H9 (cell line): ENCODE results near the gene CEP41. TPM values are rescaled to one million over a fixed set of nuclear protein-coding genes. Genes with fewer than 3 reads are reported as not detected.
A peak's percentile ranks its signal among the peaks of the same experiment; 100 is the strongest.

Source experiments
- DNase-seq: peaks from one replicate; pipeline ENCODE4 v3.0.0-alpha.2; 2017
- H2AFZ ChIP-seq: one replicate; pipeline ENCODE4 v1.6.1; 2013; ENCODE audit warnings: mild to moderate bottlenecking, low read length, control low read depth, moderate library complexity
- H2AK5ac ChIP-seq: 2 replicates; pipeline ENCODE4 v1.6.1; 2013; ENCODE audit warnings: low read length, control low read depth, mixed read lengths; ENCODE audit not compliant: insufficient read length
- H2BK120ac ChIP-seq: one replicate; pipeline ENCODE4 v1.6.1; 2013; ENCODE audit warnings: low read depth, mild to moderate bottlenecking, low read length, control low read depth, inconsistent platforms; ENCODE audit not compliant: poor library complexity, severe bottlenecking
- H2BK12ac ChIP-seq: 2 replicates; pipeline ENCODE4 v1.6.1; 2013; ENCODE audit warnings: low read length, control low read depth, mixed read lengths, low read depth; ENCODE audit not compliant: insufficient read length
- H2BK15ac ChIP-seq: 2 replicates; pipeline ENCODE4 v1.6.1; 2013; ENCODE audit warnings: low read depth, low read length, control low read depth
- H2BK20ac ChIP-seq: one replicate; pipeline ENCODE4 v1.6.1; 2013; ENCODE audit warnings: low read depth, mild to moderate bottlenecking, low read length, control low read depth, inconsistent platforms; ENCODE audit not compliant: poor library complexity, severe bottlenecking
- H2BK5ac ChIP-seq: 2 replicates; pipeline ENCODE4 v1.6.1; 2013; ENCODE audit warnings: low read length, control low read depth, mixed read lengths; ENCODE audit not compliant: insufficient read length
- H3K14ac ChIP-seq: 2 replicates; pipeline ENCODE4 v1.6.1; 2013; ENCODE audit warnings: low read length, control low read depth; ENCODE audit not compliant: insufficient read depth
- H3K18ac ChIP-seq: 2 replicates; pipeline ENCODE4 v1.6.1; 2013; ENCODE audit warnings: low read depth, mild to moderate bottlenecking, mixed read lengths, low read length, control low read depth; ENCODE audit not compliant: insufficient read length
- H3K23ac ChIP-seq: 2 replicates; pipeline ENCODE4 v1.6.1; 2013; ENCODE audit warnings: low read length, control low read depth, mixed read lengths, low read depth; ENCODE audit not compliant: insufficient read length
- H3K23me2 ChIP-seq: 2 replicates; pipeline ENCODE4 v1.6.1; 2013; ENCODE audit warnings: low read depth, mild to moderate bottlenecking, mixed read lengths, low read length, control low read depth; ENCODE audit not compliant: insufficient read length, poor library complexity, severe bottlenecking
- H3K27ac ChIP-seq: 2 replicates; pipeline ENCODE4 v1.5.1; 2013; ENCODE audit warnings: low read length, control low read depth, mixed read lengths, low read depth; ENCODE audit not compliant: insufficient read length
- H3K27me3 ChIP-seq: 2 replicates; pipeline ENCODE4 v1.6.1; 2013; ENCODE audit warnings: low read length, control low read depth, inconsistent platforms; ENCODE audit not compliant: insufficient read depth
- H3K4ac ChIP-seq: 2 replicates; pipeline ENCODE4 v1.6.1; 2013; ENCODE audit warnings: low read depth, mild to moderate bottlenecking, control low read depth, inconsistent platforms, low read length, moderate library complexity
- H3K4me1 ChIP-seq: 2 replicates; pipeline ENCODE4 v1.6.1; 2013; ENCODE audit warnings: low read length, control low read depth, inconsistent platforms; ENCODE audit not compliant: insufficient read depth
- H3K4me2 ChIP-seq: 2 replicates; pipeline ENCODE4 v1.6.1; 2013; ENCODE audit warnings: low read length, control low read depth, mixed read lengths; ENCODE audit not compliant: insufficient read length, insufficient read depth
- H3K56ac ChIP-seq: 2 replicates; pipeline ENCODE4 v1.6.1; 2013; ENCODE audit warnings: low read depth, mild to moderate bottlenecking, mixed read lengths, low read length, control low read depth; ENCODE audit not compliant: insufficient read length
- H3K79me1 ChIP-seq: 2 replicates; pipeline ENCODE4 v1.6.1; 2013; ENCODE audit warnings: low read depth, mild to moderate bottlenecking, moderate library complexity, low read length, control low read depth, inconsistent platforms; ENCODE audit not compliant: insufficient read depth, poor library complexity, severe bottlenecking
- H3K79me2 ChIP-seq: 2 replicates; pipeline ENCODE4 v1.6.1; 2013; ENCODE audit warnings: low read length, control low read depth, inconsistent platforms; ENCODE audit not compliant: insufficient read depth
- H3K9ac ChIP-seq: 2 replicates; pipeline ENCODE4 v1.6.1; 2013; ENCODE audit warnings: low read length, control low read depth, mixed read lengths; ENCODE audit not compliant: insufficient read length; ENCODE audit errors: extremely low read depth
- H3K9me3 ChIP-seq: one replicate; pipeline ENCODE4 v1.6.1; 2013; ENCODE audit warnings: low read depth, low read length, inconsistent platforms; ENCODE audit not compliant: control insufficient read depth
- H3T11ph ChIP-seq: one replicate; pipeline ENCODE4 v1.6.1; 2013; ENCODE audit warnings: mild to moderate bottlenecking, low read length, control low read depth, inconsistent platforms
- H4K20me1 ChIP-seq: one replicate; pipeline ENCODE4 v1.6.1; 2013; ENCODE audit not compliant: control insufficient read depth, insufficient read length, insufficient read depth
- H4K5ac ChIP-seq: 2 replicates; pipeline ENCODE4 v1.6.1; 2013; ENCODE audit warnings: low read depth, mild to moderate bottlenecking, mixed read lengths, low read length, control low read depth; ENCODE audit not compliant: insufficient read length
- H4K8ac ChIP-seq: replicated peaks from 2 replicates; pipeline ENCODE4 v1.6.1; 2013; ENCODE audit warnings: low read length, control low read depth, mixed read lengths, low read depth; ENCODE audit not compliant: insufficient read length
- H4K91ac ChIP-seq: 2 replicates; pipeline ENCODE4 v1.6.1; 2013; ENCODE audit warnings: low read depth, mild to moderate bottlenecking, moderate library complexity, mixed read lengths, low read length, control low read depth; ENCODE audit not compliant: insufficient read length
- H3K27ac Mint-ChIP-seq, 3 experiments: 2 replicates in 2 of 3; 3 replicates in 1 of 3; pipeline ENCODE4 v1.8.0; 2020 to 2021; ENCODE audit warnings: mixed read lengths in 3 of 3, mild to moderate bottlenecking in 1 of 3, moderate library complexity in 1 of 3
- H3K27me3 Mint-ChIP-seq: 2 replicates; pipeline ENCODE4 v1.8.0; 2021; ENCODE audit warnings: low read depth, mild to moderate bottlenecking, moderate library complexity, mixed read lengths
- H3K36me3 Mint-ChIP-seq, 3 experiments: 2 replicates in 2 of 3; 3 replicates in 1 of 3; pipeline ENCODE4 v1.8.0; 2020 to 2021; ENCODE audit warnings: low read depth in 3 of 3, mixed read lengths in 3 of 3; ENCODE audit not compliant: insufficient read depth in 1 of 3
- H3K4me1 Mint-ChIP-seq, 2 experiments: 2 replicates each; pipeline ENCODE4 v1.8.0; 2020; ENCODE audit warnings: mixed read lengths in 2 of 2
- H3K4me3 Mint-ChIP-seq, 2 experiments: 2 replicates in 1 of 2; 3 replicates in 1 of 2; pipeline ENCODE4 v1.8.0; 2020 to 2021; ENCODE audit warnings: mild to moderate bottlenecking in 2 of 2, mixed read lengths in 2 of 2, moderate library complexity in 1 of 2
- H3K9me3 Mint-ChIP-seq, 2 experiments: 2 replicates in 1 of 2; 3 replicates in 1 of 2; pipeline ENCODE4 v1.8.0; 2020; ENCODE audit warnings: mild to moderate bottlenecking in 2 of 2, mixed read lengths in 2 of 2, moderate library complexity in 1 of 2
- WGBS: extraction: QIAGEN DNeasy Blood & Tissue Kit; methylation state at CpG from one replicate; pipeline ENCODE4 v1.1.7; 2013; ENCODE audit warnings: missing lambda C conversion rate, low lambda C conversion rate, mixed read lengths; ENCODE audit not compliant: insufficient read length; ENCODE audit errors: extremely low coverage; 5-methylcytosine and 5-hydroxymethylcytosine counted together
- total RNA-seq: library from RNA; stranded (reverse); gene quantifications from 2 replicates; pipeline ENCODE4 v1.2.1, GENCODE V29; 2021
- TF ChIP-seq, protein P1 (sequence below): fragments of 200-600 bp; sonication (generic); conservative IDR thresholded peaks from 3 replicates; pipeline ENCODE4 v1.8.0; 2021; ENCODE audit warnings: antibody characterized with exemption, mild to moderate bottlenecking

The CEP41 gene
- total RNA-seq, 1 experiment from 2014 or later: 9.7 TPM

DNA sequence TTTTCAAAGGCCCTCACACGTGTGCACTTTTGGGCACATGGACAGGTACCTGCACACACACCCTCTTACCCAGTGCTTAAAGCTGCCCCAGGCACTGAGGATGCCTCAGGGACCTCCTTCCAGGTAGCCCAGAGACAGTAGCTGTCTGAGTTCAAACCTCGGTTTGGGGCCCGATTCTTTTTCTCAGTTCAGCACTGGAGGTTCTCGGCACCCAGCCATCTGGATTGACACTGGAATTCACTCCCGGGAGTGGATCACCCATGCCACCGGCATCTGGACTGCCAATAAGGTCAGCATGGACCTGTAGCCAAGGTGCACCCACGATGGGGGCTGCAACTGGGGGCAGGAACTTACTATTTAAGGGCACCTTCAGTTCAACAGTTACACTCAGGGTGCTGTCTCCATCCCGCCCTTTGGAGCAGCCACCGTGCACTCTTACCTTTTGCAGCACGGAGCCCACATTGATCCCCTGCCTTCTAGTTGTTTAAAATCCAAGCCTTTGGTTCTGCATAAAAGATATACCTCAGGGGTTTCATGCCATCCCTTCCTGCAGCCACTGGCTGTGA lies 78.5 kb downstream of the CEP41 start:
- Histone ChIP-seq H3K18ac (no peak overlapping the region), H2AK5ac (no peak overlapping the region), H4K8ac (no peak overlapping the region), H3K23ac (no peak overlapping the region), H2AFZ (no peak overlapping the region), H2BK5ac (no peak overlapping the region), H3K14ac (no peak overlapping the region), H2BK20ac (no peak overlapping the region), H4K5ac (no peak overlapping the region), H2BK120ac (no peak overlapping the region), H3K9me3 (no peaks in the 10 kb centered on the region), H3K4me1 (no peaks in the 10 kb centered on the region; the same call in 1 of the 2 replicates), H4K20me1 (no peaks in the 10 kb centered on the region), H4K91ac (no peak overlapping the region), H2BK15ac (no peak overlapping the region), H3K4ac (no peak overlapping the region), H2BK12ac (no peak overlapping the region), H3K56ac (no peak overlapping the region), H3K79me2 (no peaks in the 10 kb centered on the region), H3K79me1 (no peaks in the 10 kb centered on the region), H3K27ac (no peak overlapping the region), H3K9ac (no peak overlapping the region), H3K23me2 (no peaks in the 10 kb centered on the region), H3T11ph (no peak overlapping the region), H3K4me2 (no peak overlapping the region), H3K27me3 (no peaks in the 10 kb centered on the region)
- H3K27ac Mint-ChIP-seq: peak overlapping the region in 2 of 3 experiments; percentile 39 to 65; a peak in 2 of 7 replicates
- peaks cover 6 to 7% of the 10 kb centered on the region in 2 experiments; a peak in 4 of 5 replicates for H3K9me3 Mint-ChIP-seq
- no peak overlapping the region for H3K4me3 Mint-ChIP-seq
- no CpG with 5 or more reads among the region's 10 CpGs for WGBS
- H3K4me1 Mint-ChIP-seq: peaks cover 15 to 21% of the 10 kb centered on the region in 2 experiments
- peaks cover 2% of the 10 kb centered on the region; the same call in 1 of the 2 replicates for H3K27me3 Mint-ChIP-seq
- TF ChIP-seq, protein P1, sequence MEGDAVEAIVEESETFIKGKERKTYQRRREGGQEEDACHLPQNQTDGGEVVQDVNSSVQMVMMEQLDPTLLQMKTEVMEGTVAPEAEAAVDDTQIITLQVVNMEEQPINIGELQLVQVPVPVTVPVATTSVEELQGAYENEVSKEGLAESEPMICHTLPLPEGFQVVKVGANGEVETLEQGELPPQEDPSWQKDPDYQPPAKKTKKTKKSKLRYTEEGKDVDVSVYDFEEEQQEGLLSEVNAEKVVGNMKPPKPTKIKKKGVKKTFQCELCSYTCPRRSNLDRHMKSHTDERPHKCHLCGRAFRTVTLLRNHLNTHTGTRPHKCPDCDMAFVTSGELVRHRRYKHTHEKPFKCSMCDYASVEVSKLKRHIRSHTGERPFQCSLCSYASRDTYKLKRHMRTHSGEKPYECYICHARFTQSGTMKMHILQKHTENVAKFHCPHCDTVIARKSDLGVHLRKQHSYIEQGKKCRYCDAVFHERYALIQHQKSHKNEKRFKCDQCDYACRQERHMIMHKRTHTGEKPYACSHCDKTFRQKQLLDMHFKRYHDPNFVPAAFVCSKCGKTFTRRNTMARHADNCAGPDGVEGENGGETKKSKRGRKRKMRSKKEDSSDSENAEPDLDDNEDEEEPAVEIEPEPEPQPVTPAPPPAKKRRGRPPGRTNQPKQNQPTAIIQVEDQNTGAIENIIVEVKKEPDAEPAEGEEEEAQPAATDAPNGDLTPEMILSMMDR: no peak
- no peak for DNase-seq
- H3K36me3 Mint-ChIP-seq: peaks cover 0 to 8% (median 2%) of the 10 kb centered on the region in 3 experiments; a peak in 3 of 7 replicates
